HG02623 (cell line): ENCODE results near the gene TEX22.

ENCODE experiments used
- ATAC-seq: cut with Tn5 transposase; IDR thresholded peaks from one replicate; pipeline ENCODE4 v1.9.1; 2021; ENCODE audit warnings: moderate library complexity; ENCODE audit not compliant: unreplicated experiment

TEX22 gene

GRCh38 chr14:105398726-105399465 is 558 bp downstream of the TEX22 start:
- ATAC-seq = peak; percentile 30

- no peak for ATAC-seq
Observed at GRCh38 chr14:105399466-105399775, 1.1 kb downstream of the TEX22 start.

- no peak for ATAC-seq
Observed at GRCh38 chr14:105400016-105400415, 1.7 kb downstream of the TEX22 start.

GRCh38 chr14:105401699-105402098 is 3.4 kb downstream of the TEX22 start:
- no peak for ATAC-seq

GRCh38 chr14:105408592-105408991 is 10.3 kb downstream of the TEX22 start:
- no peak for ATAC-seq

GRCh38 chr14:105409364-105409763 is 11.0 kb downstream of the TEX22 start:
- ATAC-seq = no peak

GRCh38 chr14:105410642-105411016 is 12.3 kb downstream of the TEX22 start:
- ATAC-seq = no peak

- no peak for ATAC-seq
Observed at GRCh38 chr14:105411017-105411941, 12.9 kb downstream of the TEX22 start.

GRCh38 chr14:105411985-105412770 is 13.8 kb downstream of the TEX22 start:
- no peak for ATAC-seq

- no peak for ATAC-seq
Observed at GRCh38 chr14:105412771-105413543, 14.6 kb downstream of the TEX22 start.

GRCh38 chr14:105413544-105413886 is 15.2 kb downstream of the TEX22 start:
- ATAC-seq = no peak

- no peak for ATAC-seq
Observed at GRCh38 chr14:105414456-105415371, 16.4 kb downstream of the TEX22 start.

- no peak for ATAC-seq
Observed at GRCh38 chr14:105415481-105416428, 17.4 kb downstream of the TEX22 start.

GRCh38 chr14:105416671-105417070 is 18.3 kb downstream of the TEX22 start:
- no peak for ATAC-seq

GRCh38 chr14:105417690-105418121 is 19.4 kb downstream of the TEX22 start:
- no peak for ATAC-seq

GRCh38 chr14:105418269-105419194 is 20.2 kb downstream of the TEX22 start:
- ATAC-seq = no peak
